Memory B cell (primary cell): ENCODE measurements around the gene GRIN3A.
A peak's percentile ranks its signal among the peaks of the same experiment; 100 is the strongest.

Experiments
- ATAC-seq: fragments of 150-1000 bp; cut with Tn5 transposase; 2 replicates; pipeline ENCODE4 v1.10.0; 2021; ENCODE audit warnings: low read depth, mild to moderate bottlenecking, moderate library complexity
- DNase-seq, 2 donors: peaks; one replicate each; pipeline ENCODE4 v3.0.0; 2022; ENCODE audit warnings: low spot score in 2 of 2
- H3K27ac Mint-ChIP-seq: one replicate; pipeline ENCODE4 v1.8.0; 2022; ENCODE audit warnings: mild to moderate bottlenecking, moderate library complexity, mixed read lengths
- H3K27me3 Mint-ChIP-seq: one replicate; pipeline ENCODE4 v1.8.0; 2022; ENCODE audit warnings: mixed read lengths
- H3K36me3 Mint-ChIP-seq: one replicate; pipeline ENCODE4 v1.8.0; 2022; ENCODE audit warnings: mild to moderate bottlenecking, mixed read lengths
- H3K4me1 Mint-ChIP-seq: one replicate; pipeline ENCODE4 v1.8.0; 2022; ENCODE audit warnings: mixed read lengths
- H3K4me3 Mint-ChIP-seq: one replicate; pipeline ENCODE4 v1.8.0; 2022; ENCODE audit warnings: mild to moderate bottlenecking, moderate library complexity, mixed read lengths
- H3K9me3 Mint-ChIP-seq: one replicate; pipeline ENCODE4 v1.8.0; 2022; ENCODE audit warnings: mixed read lengths

The GRIN3A gene

GRCh38 chr9:101634741-101635409, 103.6 kb downstream of the GRIN3A start:
- no peak for DNase-seq
- Mint-ChIP-seq H3K36me3 (no peaks in the 10 kb centered on the region), H3K27me3 (peaks cover 4% of the 10 kb centered on the region), H3K9me3 (no peaks in the 10 kb centered on the region), H3K27ac (no peak overlapping the region), H3K4me1 (no peaks in the 10 kb centered on the region), H3K4me3 (no peak overlapping the region)
- no peak for ATAC-seq

- Mint-ChIP-seq H3K27me3 (peaks cover 4% of the 10 kb centered on the region), H3K9me3 (no peaks in the 10 kb centered on the region), H3K4me1 (no peaks in the 10 kb centered on the region), H3K36me3 (no peaks in the 10 kb centered on the region), H3K4me3 (no peak overlapping the region), H3K27ac (no peak overlapping the region)
- ATAC-seq (no peak), DNase-seq (no peak)
These were observed 105.8 kb downstream of the GRIN3A start for GRCh38 chr9:101632611-101633010.

- no peaks in the 10 kb centered on the region for H3K4me1 Mint-ChIP-seq
- no peak overlapping the region for H3K4me3 Mint-ChIP-seq
- no peaks in the 10 kb centered on the region for H3K9me3 Mint-ChIP-seq
- no peaks in the 10 kb centered on the region for H3K36me3 Mint-ChIP-seq
- no peak for ATAC-seq
- DNase-seq = no peak
- H3K27me3 Mint-ChIP-seq = peaks cover 4% of the 10 kb centered on the region
- no peak overlapping the region for H3K27ac Mint-ChIP-seq
These were observed 106.6 kb downstream of the GRIN3A start for GRCh38 chr9:101631892-101632291.

GRCh38 chr9:101629636-101630035, 108.8 kb downstream of the GRIN3A start:
- H3K4me3 Mint-ChIP-seq = no peak overlapping the region
- H3K9me3 Mint-ChIP-seq = no peaks in the 10 kb centered on the region
- H3K4me1 Mint-ChIP-seq = no peaks in the 10 kb centered on the region
- H3K27ac Mint-ChIP-seq = no peak overlapping the region
- no peak for ATAC-seq
- DNase-seq = no peak
- H3K27me3 Mint-ChIP-seq = peaks cover 4% of the 10 kb centered on the region
- H3K36me3 Mint-ChIP-seq = no peaks in the 10 kb centered on the region

GRCh38 chr9:101628173-101628572, 110.3 kb downstream of the GRIN3A start:
- Mint-ChIP-seq H3K4me1 (no peaks in the 10 kb centered on the region), H3K4me3 (no peak overlapping the region), H3K36me3 (no peaks in the 10 kb centered on the region), H3K27ac (no peak overlapping the region), H3K9me3 (no peaks in the 10 kb centered on the region), H3K27me3 (peaks cover 5% of the 10 kb centered on the region)
- ATAC-seq = no peak
- DNase-seq = no peak

GRCh38 chr9:101626295-101626694, 112.2 kb downstream of the GRIN3A start:
- H3K4me1 Mint-ChIP-seq = no peaks in the 10 kb centered on the region
- peaks cover 1% of the 10 kb centered on the region for H3K27me3 Mint-ChIP-seq

GRCh38 chr9:101625876-101626275, 112.6 kb downstream of the GRIN3A start:
- DNase-seq (no peak), ATAC-seq (no peak)
- Mint-ChIP-seq H3K4me3 (no peak overlapping the region), H3K36me3 (no peaks in the 10 kb centered on the region), H3K9me3 (no peaks in the 10 kb centered on the region), H3K27me3 (peaks cover 1% of the 10 kb centered on the region), H3K4me1 (no peaks in the 10 kb centered on the region), H3K27ac (no peak overlapping the region)

More at GRCh38 chr9:101626295-101626694, 112.2 kb downstream of the GRIN3A start:
- ATAC-seq (no peak), DNase-seq (no peak)
- Mint-ChIP-seq H3K27ac (no peak overlapping the region), H3K4me3 (no peak overlapping the region), H3K9me3 (no peaks in the 10 kb centered on the region), H3K36me3 (no peaks in the 10 kb centered on the region)

- Mint-ChIP-seq H3K36me3 (no peaks in the 10 kb centered on the region), H3K27me3 (peaks cover 1% of the 10 kb centered on the region), H3K9me3 (no peaks in the 10 kb centered on the region), H3K4me1 (no peaks in the 10 kb centered on the region), H3K27ac (no peak overlapping the region), H3K4me3 (no peak overlapping the region)
- no peak for DNase-seq
- ATAC-seq = no peak
These were observed 118.0 kb downstream of the GRIN3A start for GRCh38 chr9:101620452-101620851.

- no peaks in the 10 kb centered on the region for H3K9me3 Mint-ChIP-seq
- H3K36me3 Mint-ChIP-seq = no peaks in the 10 kb centered on the region
- no peak overlapping the region for H3K27ac Mint-ChIP-seq
- peaks cover under 1% of the 10 kb centered on the region for H3K27me3 Mint-ChIP-seq
- H3K4me1 Mint-ChIP-seq = no peaks in the 10 kb centered on the region
- no peak overlapping the region for H3K4me3 Mint-ChIP-seq
- DNase-seq (no peak), ATAC-seq (no peak)
These were observed 119.7 kb downstream of the GRIN3A start for GRCh38 chr9:101618698-101619097.

- H3K4me1 Mint-ChIP-seq = peaks cover 3% of the 10 kb centered on the region
- DNase-seq = no peak
- no peak overlapping the region for H3K4me3 Mint-ChIP-seq
- H3K27ac Mint-ChIP-seq = no peak overlapping the region
- no peak for ATAC-seq
- no peaks in the 10 kb centered on the region for H3K36me3 Mint-ChIP-seq
- peaks cover 13% of the 10 kb centered on the region for H3K27me3 Mint-ChIP-seq
- H3K9me3 Mint-ChIP-seq = no peaks in the 10 kb centered on the region
These were observed 132.9 kb downstream of the GRIN3A start for GRCh38 chr9:101605547-101605946.

GRCh38 chr9:101604296-101604695, 134.2 kb downstream of the GRIN3A start:
- no peak for ATAC-seq
- no peak for DNase-seq
- Mint-ChIP-seq H3K9me3 (no peaks in the 10 kb centered on the region), H3K27ac (no peak overlapping the region), H3K4me1 (peaks cover 3% of the 10 kb centered on the region), H3K4me3 (no peak overlapping the region), H3K27me3 (peaks cover 15% of the 10 kb centered on the region), H3K36me3 (no peaks in the 10 kb centered on the region)

- peak in 1 of 2 donors; percentile 5 for DNase-seq
- ATAC-seq = peak; percentile 32
- no peak overlapping the region for H3K4me3 Mint-ChIP-seq
- H3K9me3 Mint-ChIP-seq = no peaks in the 10 kb centered on the region
- no peaks in the 10 kb centered on the region for H3K36me3 Mint-ChIP-seq
- H3K27me3 Mint-ChIP-seq = peaks cover 13% of the 10 kb centered on the region
- no peak overlapping the region for H3K27ac Mint-ChIP-seq
- peaks cover 3% of the 10 kb centered on the region for H3K4me1 Mint-ChIP-seq
These were observed 136.3 kb downstream of the GRIN3A start for GRCh38 chr9:101601904-101602765.

GRCh38 chr9:101594796-101595195, 143.7 kb downstream of the GRIN3A start, which contains the start of gene PPP3R2:
TSS of gene PPP3R2 (minus strand) at chr9:101594969. CDS start at chr9:101594921, 48 bp downstream.
- no peak within 1 kb of the TSS for H3K27ac Mint-ChIP-seq
- ATAC-seq (no peak), DNase-seq (no peak)
- H3K4me1 Mint-ChIP-seq = no peaks in the 10 kb centered on the region
- no peaks in the 10 kb centered on the region for H3K36me3 Mint-ChIP-seq
- no peaks in the 10 kb centered on the region for H3K9me3 Mint-ChIP-seq
- H3K4me3 Mint-ChIP-seq = no peak within 1 kb of the TSS
- peaks cover 2% of the 10 kb centered on the region for H3K27me3 Mint-ChIP-seq

- H3K27ac Mint-ChIP-seq = no peak overlapping the region
- H3K9me3 Mint-ChIP-seq = no peaks in the 10 kb centered on the region
- no peaks in the 10 kb centered on the region for H3K4me1 Mint-ChIP-seq
- H3K4me3 Mint-ChIP-seq = no peak overlapping the region
- no peak for ATAC-seq
- H3K36me3 Mint-ChIP-seq = no peaks in the 10 kb centered on the region
- no peak for DNase-seq
- peaks cover 2% of the 10 kb centered on the region for H3K27me3 Mint-ChIP-seq
These were observed 145.1 kb downstream of the GRIN3A start for GRCh38 chr9:101593345-101593744.
